Measurements from ENCODE around the gene ATAD2B. TPM values are rescaled to one million over a fixed set of nuclear protein-coding genes. Genes with fewer than 3 reads are reported as not detected.

ATAD2B gene
- polyA plus RNA-seq, 1 of the 3 experiments (the other 2 are of a cell fraction), result 1.3 TPM

DNA sequence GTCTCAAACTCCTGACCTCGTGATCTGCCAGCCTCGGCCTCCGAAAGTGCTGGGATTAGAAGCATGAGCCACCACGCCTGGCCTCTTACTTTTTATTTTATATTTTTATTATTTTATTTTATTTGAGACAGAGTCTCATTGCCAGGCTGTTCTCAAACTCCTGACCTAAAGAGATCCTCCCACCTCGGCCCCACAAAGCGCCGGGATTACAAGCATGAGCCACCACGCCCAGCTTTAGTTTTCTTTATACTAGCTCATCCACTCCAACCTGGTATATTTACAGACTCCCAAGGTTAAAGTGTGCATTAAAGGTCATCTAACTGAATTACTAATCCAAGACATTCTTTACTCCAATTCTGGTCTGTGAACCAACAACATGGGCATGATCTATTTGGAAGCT lies 26.8 kb downstream of the ATAD2B start:
- Histone ChIP-seq H3K4me1 (ENCODE audit: control insufficient read depth in 1 of 2, insufficient read depth in 2 of 2, low read depth in 1 of 2, low read length in 1 of 2) (peaks cover 2 to 17% of the 10 kb centered on the region in 2 experiments; a peak in 3 of 4 replicates), H3K9ac (no peak overlapping the region), H2AFZ (ENCODE audit: low read depth) (no peak overlapping the region), H3K4me3 (ENCODE audit: low read depth in 2 of 2, low read length in 1 of 2) (no peak overlapping the region), H3K36me3 (replicated peaks in 1 of 2; ENCODE audit: control insufficient read depth in 1 of 2, insufficient read depth in 2 of 2, low read length in 1 of 2) (no peaks in the 10 kb centered on the region), H4K20me1 (ENCODE audit: insufficient read depth) (no peaks in the 10 kb centered on the region; the same call in 1 of the 2 replicates), H3K9me2 (no peaks in the 10 kb centered on the region), H3K9me3 (no peaks in the 10 kb centered on the region), H3K27me3 (ENCODE audit: insufficient read depth) (no peaks in the 10 kb centered on the region), H3K27ac (ENCODE audit: low read depth in 2 of 2, low read length in 1 of 2) (peak overlapping the region in 1 of 2 experiments; percentile 52; a peak in 2 of 4 replicates), H3K4me2 (no peak overlapping the region), H3F3A (replicated peaks; ENCODE audit: insufficient read depth) (peaks cover 4% of the 10 kb centered on the region), H3K79me2 (ENCODE audit: insufficient read depth) (peaks cover 68% of the 10 kb centered on the region)
- 94% methylated on average over 8 of the region's 8 CpGs for WGBS (ENCODE audit: low lambda C conversion rate)
- no peak for DNase-seq
- ChIA-PET POLR2A (no interaction called here), CTCF (interaction anchor here (1.3 to 2.9 kb wide), 2 partner anchors 27 to 184 kb away, joined by 3 to 12 read pairs; partner anchors contain the start of genes ATAD2B and TP53I3)
- TF ChIP-seq JUND (IDR thresholded peaks at IDR 0.05), result no peak

DNA sequence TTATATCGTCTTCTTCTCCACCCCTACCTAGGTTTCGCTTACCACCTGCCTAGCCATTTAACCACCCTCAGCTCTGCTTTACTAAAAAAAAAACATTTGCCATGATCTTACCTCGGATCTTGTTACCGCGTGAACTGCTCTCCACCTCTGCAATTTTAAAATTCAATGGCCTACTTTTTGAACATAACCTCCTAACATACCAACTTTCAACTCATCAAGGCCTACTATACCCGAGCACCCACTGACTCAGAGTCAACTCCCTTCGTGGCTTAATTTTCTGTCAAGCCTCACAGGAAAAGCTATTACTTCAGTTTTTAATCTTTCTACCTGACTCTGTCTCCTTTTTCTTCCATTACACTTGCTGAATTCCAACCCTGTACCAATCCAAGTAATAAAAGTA lies 55.7 kb downstream of the ATAD2B start:
- no peak overlapping the region for H3K27ac ChIP-seq (ENCODE audit: low read depth in 2 of 2, low read length in 1 of 2)
- no peak overlapping the region for H3K4me2 ChIP-seq
- ChIA-PET POLR2A (no interaction called here), CTCF (interaction anchor here (0.6 kb wide), 1 partner anchor 91 kb away, joined by 3 read pairs; no protein-coding TSS in a partner anchor)
- H3K9ac ChIP-seq, result no peak overlapping the region
- H3K4me3 ChIP-seq (ENCODE audit: low read depth in 2 of 2, low read length in 1 of 2), result no peak overlapping the region
- peaks cover 8% of the 10 kb centered on the region for H3F3A ChIP-seq (replicated peaks; ENCODE audit: insufficient read depth)
- no peak for DNase-seq
- H3K36me3 ChIP-seq (replicated peaks in 1 of 2; ENCODE audit: control insufficient read depth in 1 of 2, insufficient read depth in 2 of 2, low read length in 1 of 2), result peaks cover 28 to 48% of the 10 kb centered on the region in 2 experiments
- no peak overlapping the region for H2AFZ ChIP-seq (ENCODE audit: low read depth)
- WGBS (ENCODE audit: low lambda C conversion rate), result 97% methylated on average over 7 of the region's 7 CpGs
- H4K20me1 ChIP-seq (ENCODE audit: insufficient read depth), result no peaks in the 10 kb centered on the region
- H3K9me3 ChIP-seq, result no peaks in the 10 kb centered on the region
- H3K9me2 ChIP-seq, result no peaks in the 10 kb centered on the region
- H3K27me3 ChIP-seq (ENCODE audit: insufficient read depth), result no peaks in the 10 kb centered on the region
- TF ChIP-seq, protein P1, sequence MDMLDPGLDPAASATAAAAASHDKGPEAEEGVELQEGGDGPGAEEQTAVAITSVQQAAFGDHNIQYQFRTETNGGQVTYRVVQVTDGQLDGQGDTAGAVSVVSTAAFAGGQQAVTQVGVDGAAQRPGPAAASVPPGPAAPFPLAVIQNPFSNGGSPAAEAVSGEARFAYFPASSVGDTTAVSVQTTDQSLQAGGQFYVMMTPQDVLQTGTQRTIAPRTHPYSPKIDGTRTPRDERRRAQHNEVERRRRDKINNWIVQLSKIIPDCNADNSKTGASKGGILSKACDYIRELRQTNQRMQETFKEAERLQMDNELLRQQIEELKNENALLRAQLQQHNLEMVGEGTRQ (IDR thresholded peaks at IDR 0.05; ENCODE audit: borderline replicate concordance, low read depth, low read length), result no peak
- no peak for TF ChIP-seq GATA2 (CRISPR knock-in tag; IDR thresholded peaks at IDR 0.05)
- no peak for TF ChIP-seq RAD21 (IDR thresholded peaks at IDR 0.05; ENCODE audit: low read length)
- no peak for TF ChIP-seq RXRA (IDR thresholded peaks at IDR 0.05; ENCODE audit: borderline replicate concordance, low read depth)
- TF ChIP-seq, protein P2, sequence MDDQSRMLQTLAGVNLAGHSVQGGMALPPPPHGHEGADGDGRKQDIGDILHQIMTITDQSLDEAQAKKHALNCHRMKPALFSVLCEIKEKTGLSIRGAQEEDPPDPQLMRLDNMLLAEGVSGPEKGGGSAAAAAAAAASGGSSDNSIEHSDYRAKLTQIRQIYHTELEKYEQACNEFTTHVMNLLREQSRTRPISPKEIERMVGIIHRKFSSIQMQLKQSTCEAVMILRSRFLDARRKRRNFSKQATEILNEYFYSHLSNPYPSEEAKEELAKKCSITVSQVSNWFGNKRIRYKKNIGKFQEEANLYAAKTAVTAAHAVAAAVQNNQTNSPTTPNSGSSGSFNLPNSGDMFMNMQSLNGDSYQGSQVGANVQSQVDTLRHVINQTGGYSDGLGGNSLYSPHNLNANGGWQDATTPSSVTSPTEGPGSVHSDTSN (IDR thresholded peaks at IDR 0.05), result no peak
- TF ChIP-seq, protein P3, sequence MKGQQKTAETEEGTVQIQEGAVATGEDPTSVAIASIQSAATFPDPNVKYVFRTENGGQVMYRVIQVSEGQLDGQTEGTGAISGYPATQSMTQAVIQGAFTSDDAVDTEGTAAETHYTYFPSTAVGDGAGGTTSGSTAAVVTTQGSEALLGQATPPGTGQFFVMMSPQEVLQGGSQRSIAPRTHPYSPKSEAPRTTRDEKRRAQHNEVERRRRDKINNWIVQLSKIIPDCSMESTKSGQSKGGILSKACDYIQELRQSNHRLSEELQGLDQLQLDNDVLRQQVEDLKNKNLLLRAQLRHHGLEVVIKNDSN (IDR thresholded peaks at IDR 0.05; ENCODE audit: borderline replicate concordance, low read depth), result no peak
- TF ChIP-seq NFIC (IDR thresholded peaks at IDR 0.05; ENCODE audit: borderline replicate concordance), result no peak
- TF ChIP-seq, protein P4, sequence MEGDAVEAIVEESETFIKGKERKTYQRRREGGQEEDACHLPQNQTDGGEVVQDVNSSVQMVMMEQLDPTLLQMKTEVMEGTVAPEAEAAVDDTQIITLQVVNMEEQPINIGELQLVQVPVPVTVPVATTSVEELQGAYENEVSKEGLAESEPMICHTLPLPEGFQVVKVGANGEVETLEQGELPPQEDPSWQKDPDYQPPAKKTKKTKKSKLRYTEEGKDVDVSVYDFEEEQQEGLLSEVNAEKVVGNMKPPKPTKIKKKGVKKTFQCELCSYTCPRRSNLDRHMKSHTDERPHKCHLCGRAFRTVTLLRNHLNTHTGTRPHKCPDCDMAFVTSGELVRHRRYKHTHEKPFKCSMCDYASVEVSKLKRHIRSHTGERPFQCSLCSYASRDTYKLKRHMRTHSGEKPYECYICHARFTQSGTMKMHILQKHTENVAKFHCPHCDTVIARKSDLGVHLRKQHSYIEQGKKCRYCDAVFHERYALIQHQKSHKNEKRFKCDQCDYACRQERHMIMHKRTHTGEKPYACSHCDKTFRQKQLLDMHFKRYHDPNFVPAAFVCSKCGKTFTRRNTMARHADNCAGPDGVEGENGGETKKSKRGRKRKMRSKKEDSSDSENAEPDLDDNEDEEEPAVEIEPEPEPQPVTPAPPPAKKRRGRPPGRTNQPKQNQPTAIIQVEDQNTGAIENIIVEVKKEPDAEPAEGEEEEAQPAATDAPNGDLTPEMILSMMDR (IDR thresholded peaks at IDR 0.05), result no peak
- no peak for TF ChIP-seq SMC3 (IDR thresholded peaks at IDR 0.05; ENCODE audit: low read depth, low read length)
- TF ChIP-seq FOSL2 (IDR thresholded peaks at IDR 0.05; ENCODE audit: borderline replicate concordance, low read depth), result no peak
- no peak for TF ChIP-seq CHD2 (IDR thresholded peaks at IDR 0.05; ENCODE audit: low read length, partially characterized antibody)
- H3K79me2 ChIP-seq (ENCODE audit: insufficient read depth), result no peaks in the 10 kb centered on the region
- H3K4me1 ChIP-seq (ENCODE audit: control insufficient read depth in 1 of 2, insufficient read depth in 2 of 2, low read depth in 1 of 2, low read length in 1 of 2), result no peaks in the 10 kb centered on the region
